Measurements from ENCODE around the gene DGKG. TPM values are rescaled to one million over a fixed set of nuclear protein-coding genes. Genes with fewer than 3 reads are reported as not detected.

DGKG gene
- total RNA-seq, 3 donors from 2014 or later, result 0.59 to 2.3 (median 2.1) TPM

DNA sequence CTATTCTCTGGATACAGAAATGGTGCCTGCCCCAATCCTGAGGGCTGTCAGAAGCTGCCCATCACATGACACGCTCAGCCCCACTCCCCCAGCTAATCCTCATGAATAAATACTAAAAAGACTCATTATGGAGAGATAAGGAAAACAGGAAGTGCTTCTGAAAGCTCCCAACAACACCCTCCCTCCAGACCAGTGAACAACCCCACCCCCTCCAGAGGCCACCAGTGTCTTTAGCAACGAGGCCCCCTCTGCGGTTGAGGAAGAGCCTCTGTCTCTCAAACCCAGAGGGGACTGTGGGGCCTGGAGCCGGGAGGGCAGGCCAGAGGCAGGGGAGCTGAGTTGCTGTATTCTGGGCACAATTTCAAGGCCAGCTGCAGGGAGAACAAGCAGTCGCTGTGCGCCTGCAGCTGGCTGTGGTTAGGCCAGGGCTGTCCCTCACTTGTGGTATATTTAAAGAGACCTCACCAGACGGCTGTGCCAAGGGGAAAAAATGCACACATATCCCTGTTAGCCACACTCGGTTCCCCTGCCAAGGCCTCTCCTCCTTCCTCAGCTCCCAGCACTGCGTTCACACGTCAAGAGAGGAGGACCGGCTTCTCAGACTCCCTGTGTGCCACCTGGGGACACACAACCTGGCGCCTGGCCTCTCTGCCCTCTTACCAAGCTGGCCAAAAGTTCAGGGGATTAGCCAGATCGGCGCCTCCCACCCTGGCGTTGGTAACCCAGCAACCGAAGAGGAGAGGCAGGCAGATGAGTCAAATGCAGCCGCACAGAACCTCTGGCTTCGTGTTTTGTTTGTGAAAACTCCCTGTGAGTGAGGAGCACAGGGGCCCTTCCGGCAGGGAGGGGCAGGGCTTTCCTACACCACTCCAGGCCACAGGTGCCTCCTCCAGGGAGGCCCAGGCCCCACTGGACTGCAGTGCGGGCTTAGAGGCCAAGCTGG, 152.0 kb downstream of the DGKG start:
- Histone ChIP-seq H3K4me3 (peak overlapping the region in 2 of 3 donors; percentile 7 to 27), H3K27ac (peak overlapping the region; percentile 41 to 67), H3K4me1 (peaks cover 13% of the 10 kb centered on the region in 2 donors), H3K9me3 (no peaks in the 10 kb centered on the region), H3K27me3 (no peaks in the 10 kb centered on the region), H3K36me3 (no peaks in the 10 kb centered on the region)
- peak in 1 of 2 donors; percentile 21 for DNase-seq (ENCODE audit: low spot score in 2 of 2)
- intact Hi-C loops (cut with DNase I; ENCODE audit: low total_unique reads), result no loop called here
- TF ChIP-seq POLR2A (IDR thresholded peaks at IDR 0.05), result no peak
- TF ChIP-seq POLR2AphosphoS5 (IDR thresholded peaks at IDR 0.05), result no peak

DNA sequence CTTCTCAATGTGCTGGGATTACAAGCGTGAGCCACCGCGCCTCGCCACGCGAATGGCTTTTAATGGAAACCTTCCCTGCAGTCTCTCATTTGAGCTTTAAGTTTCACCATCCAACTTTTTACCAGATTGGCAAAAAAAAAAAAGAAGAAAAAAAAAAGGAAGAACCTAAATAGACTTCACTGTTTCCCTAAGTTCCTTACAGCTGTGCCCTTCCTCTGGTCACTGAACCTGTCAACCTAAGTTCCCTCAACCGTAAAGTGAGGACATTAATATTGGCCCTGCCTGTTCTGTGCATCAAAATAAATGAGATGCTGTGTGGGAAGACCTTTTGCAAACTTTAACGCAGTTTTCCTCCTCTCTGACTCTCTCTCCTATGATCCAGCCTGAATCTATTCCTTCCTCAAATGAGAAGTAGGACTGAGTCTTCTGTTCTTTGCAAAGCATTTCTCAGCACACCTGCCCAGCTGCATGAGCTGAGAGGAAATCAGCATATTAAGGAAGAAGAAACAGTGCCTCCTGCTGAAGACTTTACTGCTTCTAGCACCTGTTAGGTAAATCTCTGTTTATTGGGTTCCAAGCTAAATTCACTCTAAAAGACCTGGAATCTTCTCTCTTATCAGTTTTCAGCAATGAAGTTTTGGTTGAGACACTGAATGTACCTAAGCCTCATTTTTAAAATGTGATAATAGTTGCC, 153.6 kb downstream of the DGKG start:
- DNase-seq (ENCODE audit: low spot score in 2 of 2), result no peak
- H3K4me1 ChIP-seq, result peaks cover 13% of the 10 kb centered on the region in 2 donors
- intact Hi-C loops (cut with DNase I; ENCODE audit: low total_unique reads), result no loop called here
- H3K36me3 ChIP-seq, result no peaks in the 10 kb centered on the region
- TF ChIP-seq POLR2A (IDR thresholded peaks at IDR 0.05), result no peak
- TF ChIP-seq, protein P1, sequence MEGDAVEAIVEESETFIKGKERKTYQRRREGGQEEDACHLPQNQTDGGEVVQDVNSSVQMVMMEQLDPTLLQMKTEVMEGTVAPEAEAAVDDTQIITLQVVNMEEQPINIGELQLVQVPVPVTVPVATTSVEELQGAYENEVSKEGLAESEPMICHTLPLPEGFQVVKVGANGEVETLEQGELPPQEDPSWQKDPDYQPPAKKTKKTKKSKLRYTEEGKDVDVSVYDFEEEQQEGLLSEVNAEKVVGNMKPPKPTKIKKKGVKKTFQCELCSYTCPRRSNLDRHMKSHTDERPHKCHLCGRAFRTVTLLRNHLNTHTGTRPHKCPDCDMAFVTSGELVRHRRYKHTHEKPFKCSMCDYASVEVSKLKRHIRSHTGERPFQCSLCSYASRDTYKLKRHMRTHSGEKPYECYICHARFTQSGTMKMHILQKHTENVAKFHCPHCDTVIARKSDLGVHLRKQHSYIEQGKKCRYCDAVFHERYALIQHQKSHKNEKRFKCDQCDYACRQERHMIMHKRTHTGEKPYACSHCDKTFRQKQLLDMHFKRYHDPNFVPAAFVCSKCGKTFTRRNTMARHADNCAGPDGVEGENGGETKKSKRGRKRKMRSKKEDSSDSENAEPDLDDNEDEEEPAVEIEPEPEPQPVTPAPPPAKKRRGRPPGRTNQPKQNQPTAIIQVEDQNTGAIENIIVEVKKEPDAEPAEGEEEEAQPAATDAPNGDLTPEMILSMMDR (IDR thresholded peaks at IDR 0.05), result no peak
- H3K27ac ChIP-seq, result no peak overlapping the region
- no peak overlapping the region for H3K4me3 ChIP-seq
- H3K9me3 ChIP-seq, result no peaks in the 10 kb centered on the region
- no peaks in the 10 kb centered on the region for H3K27me3 ChIP-seq

DNA sequence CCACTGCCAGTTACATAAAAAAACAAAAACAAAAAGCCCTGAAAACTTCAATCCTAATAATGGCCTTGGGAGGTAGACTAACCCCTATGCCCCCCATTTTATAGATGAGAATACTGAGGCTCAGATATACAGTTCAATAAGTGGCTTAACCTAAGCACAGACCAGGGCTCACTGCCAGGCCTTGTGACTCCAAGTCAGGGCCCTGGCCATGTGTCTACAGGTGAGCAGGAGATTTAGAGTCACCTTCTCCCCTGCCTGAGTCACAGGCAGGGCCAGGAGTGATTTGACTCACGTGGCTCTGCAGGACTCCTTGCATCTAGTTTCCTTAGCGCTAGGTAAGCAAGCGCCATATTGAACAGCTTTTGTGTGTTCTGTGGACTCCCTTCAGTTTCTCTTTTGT, 154.5 kb downstream of the DGKG start:
- DNase-seq (ENCODE audit: low spot score in 2 of 2), result no peak
- H3K27me3 ChIP-seq, result no peaks in the 10 kb centered on the region
- H3K4me1 ChIP-seq, result peaks cover 13% of the 10 kb centered on the region in 2 donors
- H3K36me3 ChIP-seq, result no peaks in the 10 kb centered on the region
- TF ChIP-seq POLR2AphosphoS5 (IDR thresholded peaks at IDR 0.05), result no peak
- H3K9me3 ChIP-seq, result no peaks in the 10 kb centered on the region
- H3K27ac ChIP-seq, result no peak overlapping the region
- no peak overlapping the region for H3K4me3 ChIP-seq
- intact Hi-C loops (cut with DNase I; ENCODE audit: low total_unique reads), result no loop called here

DNA sequence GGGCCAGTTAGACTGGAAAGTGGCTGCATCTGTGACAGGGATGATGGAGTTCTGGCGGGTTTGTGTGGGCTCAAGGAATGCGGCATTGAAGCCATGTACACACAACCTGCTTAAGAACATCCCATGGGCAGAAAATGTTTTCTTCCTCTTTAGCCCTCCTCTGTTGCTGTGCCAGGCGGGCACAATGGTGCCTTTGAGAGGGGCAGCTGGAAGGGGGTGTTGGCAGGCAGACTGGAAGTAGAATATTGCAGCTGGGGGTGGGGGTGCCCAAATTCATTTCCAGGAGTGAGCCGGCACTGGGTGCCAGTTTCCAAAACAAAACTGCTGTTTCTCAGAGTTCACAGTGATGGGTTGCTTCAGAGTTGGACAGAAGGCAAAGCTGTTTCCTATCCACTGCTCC, 161.3 kb downstream of the DGKG start:
- no peaks in the 10 kb centered on the region for H3K36me3 ChIP-seq
- peaks cover 0 to 5% of the 10 kb centered on the region in 2 donors for H3K4me1 ChIP-seq
- H3K4me3 ChIP-seq, result no peak overlapping the region
- H3K27me3 ChIP-seq, result no peaks in the 10 kb centered on the region
- intact Hi-C loops (cut with DNase I; ENCODE audit: low total_unique reads), result no loop called here
- no peak for TF ChIP-seq POLR2A (IDR thresholded peaks at IDR 0.05)
- TF ChIP-seq, protein P1 (IDR thresholded peaks at IDR 0.05), result no peak
- no peak for TF ChIP-seq POLR2AphosphoS5 (IDR thresholded peaks at IDR 0.05)
- H3K27ac ChIP-seq, result peak overlapping the region in 1 of 2 donors; percentile 14
- no peaks in the 10 kb centered on the region for H3K9me3 ChIP-seq
- DNase-seq (ENCODE audit: low spot score in 2 of 2), result peak in 1 of 2 donors; percentile 90

DNA sequence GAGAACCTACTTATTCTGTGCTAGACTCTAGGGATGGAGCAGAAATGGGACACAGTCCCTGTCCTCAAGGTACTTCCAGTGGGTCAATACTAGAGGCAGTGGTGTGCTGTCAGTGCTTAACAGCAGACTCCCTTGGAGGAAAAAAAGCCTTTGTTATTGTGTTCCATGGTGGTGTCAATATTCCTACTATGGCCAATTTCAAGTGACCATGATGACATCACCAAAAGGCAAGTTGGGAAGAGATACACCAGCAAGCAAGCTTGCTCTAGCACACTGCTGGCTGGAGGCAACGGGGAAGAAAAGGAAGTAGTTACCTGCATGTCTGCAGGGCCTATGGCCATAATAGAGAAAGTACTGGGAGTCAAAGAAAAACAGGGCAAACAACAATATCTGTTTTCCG, 163.6 kb downstream of the DGKG start:
- no peaks in the 10 kb centered on the region for H3K36me3 ChIP-seq
- intact Hi-C loops (cut with DNase I; ENCODE audit: low total_unique reads), result no loop called here
- no peak for DNase-seq (ENCODE audit: low spot score in 2 of 2)
- H3K9me3 ChIP-seq, result no peaks in the 10 kb centered on the region
- H3K27me3 ChIP-seq, result peaks cover 0 to 9% of the 10 kb centered on the region in 2 donors
- no peak overlapping the region for H3K4me3 ChIP-seq
- H3K27ac ChIP-seq, result no peak overlapping the region
- peaks cover 0 to 5% of the 10 kb centered on the region in 2 donors for H3K4me1 ChIP-seq
- TF ChIP-seq, protein P1 (IDR thresholded peaks at IDR 0.05), result no peak

DNA sequence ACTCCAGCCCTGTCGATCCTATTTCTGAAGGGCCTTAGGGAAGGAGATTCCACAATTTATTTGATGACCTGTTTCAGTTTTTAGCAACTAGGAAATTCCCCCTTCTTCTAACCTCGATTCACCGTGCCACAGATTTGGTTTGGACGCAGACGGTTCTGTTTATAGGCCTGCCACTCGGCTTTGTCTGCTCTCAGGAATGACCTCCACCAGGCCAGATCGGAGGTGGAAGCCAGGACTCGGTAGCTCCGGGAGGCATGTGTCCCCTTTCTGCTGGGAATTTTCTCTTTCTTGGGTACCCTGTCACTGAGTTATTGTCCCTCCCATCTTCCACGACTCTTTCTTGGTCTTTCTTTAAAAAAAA, 167.6 kb downstream of the DGKG start:
- TF ChIP-seq POLR2A (IDR thresholded peaks at IDR 0.05), result no peak
- TF ChIP-seq, protein P1 (IDR thresholded peaks at IDR 0.05), result no peak
- no peak for TF ChIP-seq POLR2AphosphoS5 (IDR thresholded peaks at IDR 0.05)
- H3K36me3 ChIP-seq, result no peaks in the 10 kb centered on the region
- no peak for DNase-seq (ENCODE audit: low spot score in 2 of 2)
- intact Hi-C loops (cut with DNase I; ENCODE audit: low total_unique reads), result no loop called here
- no peaks in the 10 kb centered on the region for H3K4me1 ChIP-seq
- peaks cover 0 to 26% of the 10 kb centered on the region in 2 donors for H3K27me3 ChIP-seq
- no peak overlapping the region for H3K4me3 ChIP-seq
- H3K27ac ChIP-seq, result no peak overlapping the region
- no peaks in the 10 kb centered on the region for H3K9me3 ChIP-seq

All from breast epithelium (tissue), 4 donors.